Germinal center (tissue), 1 donor: ENCODE data around the gene MAPK8.
A peak's percentile ranks its signal among the peaks of the same experiment; 100 is the strongest.
"Not testable (repeated sequence)": the region's sequence is repeated elsewhere in the genome, so short reads cannot be mapped to it uniquely, and the experiment has no call there.

Experiments used
- DNase-seq: peaks from one replicate; pipeline ENCODE4 v3.0.0; 2012; ENCODE audit warnings: mixed read lengths, low spot score

The MAPK8 gene

GRCh38 chr10:48336978-48337599 lies 30.6 kb downstream of the MAPK8 start:
- DNase-seq, result no peak

- no peak for DNase-seq
Measured at GRCh38 chr10:48340734-48341133, 34.3 kb downstream of the MAPK8 start.

GRCh38 chr10:48343106-48343505 lies 36.6 kb downstream of the MAPK8 start:
- no peak for DNase-seq

- DNase-seq, result no peak
Measured at GRCh38 chr10:48343921-48344598, 37.6 kb downstream of the MAPK8 start.

GRCh38 chr10:48346248-48346647 lies 39.8 kb downstream of the MAPK8 start:
- DNase-seq, result not testable (repeated sequence)

- DNase-seq, result not testable (repeated sequence)
Measured at GRCh38 chr10:48347539-48347938, 41.1 kb downstream of the MAPK8 start.

GRCh38 chr10:48347943-48348342 lies 41.5 kb downstream of the MAPK8 start:
- DNase-seq, result not testable (repeated sequence)

- DNase-seq, result no peak
Measured at GRCh38 chr10:48353246-48353645, 46.8 kb downstream of the MAPK8 start.

- DNase-seq, result no peak
Measured at GRCh38 chr10:48357631-48358030, 51.2 kb downstream of the MAPK8 start.

GRCh38 chr10:48358162-48358561 lies 51.7 kb downstream of the MAPK8 start:
- no peak for DNase-seq

GRCh38 chr10:48358838-48359237 lies 52.4 kb downstream of the MAPK8 start:
- DNase-seq, result no peak

- no peak for DNase-seq
Measured at GRCh38 chr10:48361176-48361575, 54.7 kb downstream of the MAPK8 start.

- peak; percentile 17 for DNase-seq
Measured at GRCh38 chr10:48363617-48364355, 57.3 kb downstream of the MAPK8 start.

GRCh38 chr10:48364659-48365405 lies 58.4 kb downstream of the MAPK8 start:
- no peak for DNase-seq

GRCh38 chr10:48365668-48366067 lies 59.2 kb downstream of the MAPK8 start:
- DNase-seq, result no peak

GRCh38 chr10:48366261-48366660 lies 59.8 kb downstream of the MAPK8 start:
- DNase-seq, result no peak

- DNase-seq, result no peak
Measured at GRCh38 chr10:48369501-48369900, 63.0 kb downstream of the MAPK8 start.

- no peak for DNase-seq
Measured at GRCh38 chr10:48377751-48378530, 71.5 kb downstream of the MAPK8 start.

- DNase-seq, result no peak
Measured at GRCh38 chr10:48378675-48379074, 72.2 kb downstream of the MAPK8 start.

- no peak for DNase-seq
Measured at GRCh38 chr10:48381971-48382370, 75.5 kb downstream of the MAPK8 start.

- DNase-seq, result no peak
Measured at GRCh38 chr10:48382982-48383381, 76.5 kb downstream of the MAPK8 start.

GRCh38 chr10:48383393-48383792 lies 76.9 kb downstream of the MAPK8 start:
- DNase-seq, result no peak
